SK-N-SH (cell line): ENCODE measurements around the gene FERD3L. TPM values are rescaled to one million over a fixed set of nuclear protein-coding genes. Genes with fewer than 3 reads are reported as not detected.

Experiments used
- CTCF ChIA-PET: fragments of 300-600, 350-600 bp; formaldehyde crosslinking; extraction: SDS; loops from one replicate; lab custom pipeline; 2021; lab: Yijun Ruan, JAX
- POLR2A ChIA-PET: fragments of 350-600 bp; sonication (Branson Sonifier 250); formaldehyde crosslinking; extraction: SDS; loops from one replicate; lab custom pipeline; 2020; ENCODE audit warnings: antibody characterized with exemption, inconsistent platforms; lab: Yijun Ruan, JAX
- DNase-seq: peaks from one replicate; pipeline ENCODE4 v3.0.0; 2012
- H2AFZ ChIP-seq: fragments of 200-600 bp; sonication (generic); 2 replicates; pipeline ENCODE4 v1.8.1; 2016; ENCODE audit warnings: antibody characterized with exemption, mild to moderate bottlenecking, low read depth
- H3F3A ChIP-seq: fragments of 200-600 bp; sonication (generic); replicated peaks from 2 replicates; pipeline ENCODE3; 2016; ENCODE audit warnings: antibody characterized with exemption, mild to moderate bottlenecking; ENCODE audit not compliant: insufficient read depth
- H3K27ac ChIP-seq, 2 experiments: fragments of 200-500 bp in 1 of 2; fragments of 200-600 bp in 1 of 2; sonication (Bioruptor generic) in 1 of 2; sonication (generic), shearing (Covaris generic) in 1 of 2; 2 replicates each; pipeline versions ENCODE4 v1.5.1 to v1.6.1; 2014 to 2016; ENCODE audit warnings: low read depth in 2 of 2, inconsistent platforms in 1 of 2, low read length in 1 of 2, mild to moderate bottlenecking in 1 of 2, mixed read lengths in 1 of 2
- H3K27me3 ChIP-seq: fragments of 200-600 bp; sonication (generic), shearing (Covaris generic); 2 replicates; pipeline ENCODE4 v1.6.1; 2016; ENCODE audit warnings: mixed run types; ENCODE audit not compliant: insufficient read depth
- H3K36me3 ChIP-seq, 2 experiments: fragments of 200-500 bp in 1 of 2; fragments of 200-600 bp in 1 of 2; sonication (Bioruptor generic) in 1 of 2; sonication (generic) in 1 of 2; replicated peaks in 1 of 2; 2 replicates each; pipeline versions ENCODE3 to v1.5.1; 2014 to 2016; ENCODE audit warnings: low read length in 1 of 2, mild to moderate bottlenecking in 1 of 2; ENCODE audit not compliant: insufficient read depth in 2 of 2, control insufficient read depth in 1 of 2
- H3K4me1 ChIP-seq, 2 experiments: fragments of 200-500 bp in 1 of 2; fragments of 200-600 bp in 1 of 2; sonication (Bioruptor generic) in 1 of 2; sonication (generic), shearing (Covaris generic) in 1 of 2; 2 replicates each; pipeline versions ENCODE4 v1.5.1 to v1.6.1; 2014 to 2016; ENCODE audit warnings: low read depth in 1 of 2, low read length in 1 of 2, mixed run types in 1 of 2; ENCODE audit not compliant: insufficient read depth in 2 of 2, control insufficient read depth in 1 of 2
- H3K4me2 ChIP-seq: fragments of 200-600 bp; sonication (generic), shearing (Covaris generic); 2 replicates; pipeline ENCODE4 v1.6.1; 2017; ENCODE audit warnings: mixed run types
- H3K4me3 ChIP-seq, 2 experiments: fragments of 200-500 bp in 1 of 2; fragments of 200-600 bp in 1 of 2; sonication (Bioruptor generic) in 1 of 2; sonication (generic), shearing (Covaris generic) in 1 of 2; 2 replicates each; pipeline versions ENCODE4 v1.5.1 to v1.8.1; 2014 to 2016; ENCODE audit warnings: low read depth in 2 of 2, inconsistent platforms in 1 of 2, low read length in 1 of 2, mild to moderate bottlenecking in 1 of 2, mixed read lengths in 1 of 2, moderate library complexity in 1 of 2
- H3K79me2 ChIP-seq: fragments of 200-600 bp; sonication (generic); 2 replicates; pipeline ENCODE4 v1.8.1; 2017; ENCODE audit warnings: mild to moderate bottlenecking; ENCODE audit not compliant: insufficient read depth
- H3K9ac ChIP-seq: fragments of 200-600 bp; sonication (generic); 2 replicates; pipeline ENCODE4 v1.6.1; 2017; ENCODE audit warnings: mixed run types
- H3K9me2 ChIP-seq: fragments of 200-600 bp; sonication (generic); 2 replicates; pipeline ENCODE4 v1.6.1; 2017; ENCODE audit warnings: mixed run types
- H3K9me3 ChIP-seq: fragments of 200-600 bp; sonication (generic); 2 replicates; pipeline ENCODE4 v1.6.1; 2017; ENCODE audit warnings: mixed run types, mild to moderate bottlenecking, moderate library complexity
- H4K20me1 ChIP-seq: fragments of 200-600 bp; sonication (generic); 2 replicates; pipeline ENCODE4 v1.6.1; 2017; ENCODE audit warnings: mild to moderate bottlenecking, mixed run types; ENCODE audit not compliant: insufficient read depth
- CHD2 ChIP-seq: fragments of 150-350 bp; IDR thresholded peaks from 2 replicates; pipeline ENCODE4 v1.6.1; 2018; ENCODE audit warnings: low read length; ENCODE audit not compliant: partially characterized antibody
- ELF1 ChIP-seq: IDR thresholded peaks from 2 replicates; pipeline ENCODE4 v1.4.0; 2012
- EP300 ChIP-seq, 2 experiments: IDR thresholded peaks; 2 replicates each; pipeline versions ENCODE4 v1.4.0 to v1.6.1; 2012; ENCODE audit warnings: borderline replicate concordance in 1 of 2, low read depth in 1 of 2, low read length in 1 of 2
- EZH2phosphoT487 ChIP-seq: fragments of 200-600 bp; sonication (generic); IDR thresholded peaks from 2 replicates; pipeline ENCODE4 v1.6.1; 2017; ENCODE audit warnings: low read depth, mixed run types, mild to moderate bottlenecking, antibody characterized with exemption, moderate library complexity, borderline replicate concordance
- FOSL2 ChIP-seq: IDR thresholded peaks from 2 replicates; pipeline ENCODE4 v1.4.0; 2012; ENCODE audit warnings: low read depth, mild to moderate bottlenecking, moderate library complexity, borderline replicate concordance
- FOXJ3 ChIP-seq: sonication (generic); formaldehyde crosslinking; IDR thresholded peaks from 2 replicates; pipeline ENCODE4 v1.5.1; 2020; ENCODE audit warnings: mild to moderate bottlenecking, missing genetic modification reagents
- FOXM1 ChIP-seq: IDR thresholded peaks from 2 replicates; pipeline ENCODE4 v1.4.0; 2012; ENCODE audit warnings: low read depth, mild to moderate bottlenecking
- GATA2 ChIP-seq: sonication (generic); formaldehyde crosslinking; IDR thresholded peaks from 2 replicates; pipeline ENCODE4 v1.5.0; 2020; ENCODE audit warnings: mild to moderate bottlenecking, missing genetic modification reagents
- IRF3 ChIP-seq: fragments of 150-350 bp; IDR thresholded peaks from 2 replicates; pipeline ENCODE4 v1.6.1; 2016; ENCODE audit warnings: mild to moderate bottlenecking, low read depth, low read length
- MAX ChIP-seq: IDR thresholded peaks from 2 replicates; pipeline ENCODE4 v1.4.0; 2012; ENCODE audit warnings: low read depth
- MEF2A ChIP-seq: IDR thresholded peaks from 2 replicates; pipeline ENCODE4 v1.4.0; 2012; ENCODE audit warnings: low read depth, borderline replicate concordance
- MXI1 ChIP-seq: IDR thresholded peaks from 2 replicates; pipeline ENCODE4 v1.6.1; 2012; ENCODE audit warnings: mild to moderate bottlenecking, low read depth, low read length, improper control_type of control experiment
- NFIC ChIP-seq: IDR thresholded peaks from 2 replicates; pipeline ENCODE4 v1.4.0; 2012; ENCODE audit warnings: borderline replicate concordance
- NRF1 ChIP-seq: IDR thresholded peaks from 2 replicates; pipeline ENCODE4 v1.6.1; 2012; ENCODE audit warnings: low read depth, mild to moderate bottlenecking, low read length
- PBX3 ChIP-seq: IDR thresholded peaks from 2 replicates; pipeline ENCODE4; 2012
- POLR2AphosphoS5 ChIP-seq: IDR thresholded peaks from 2 replicates; pipeline ENCODE4 v1.6.1; 2012; ENCODE audit warnings: low read depth, low read length
- REST ChIP-seq: IDR thresholded peaks from 2 replicates; pipeline ENCODE4 v1.6.1; 2012; ENCODE audit warnings: mild to moderate bottlenecking, low read depth, low read length, moderate library complexity
- RFX5 ChIP-seq: IDR thresholded peaks from 2 replicates; pipeline ENCODE4 v1.6.1; 2012; ENCODE audit warnings: mild to moderate bottlenecking, improper control_type of control experiment, low read length
- RXRA ChIP-seq: IDR thresholded peaks from 2 replicates; pipeline ENCODE4 v1.4.0; 2012; ENCODE audit warnings: low read depth, mild to moderate bottlenecking, borderline replicate concordance
- SIN3A ChIP-seq: IDR thresholded peaks from 2 replicates; pipeline ENCODE4 v1.6.1; 2012; ENCODE audit warnings: low read depth, mild to moderate bottlenecking, low read length, moderate library complexity, borderline replicate concordance
- TAF1 ChIP-seq: IDR thresholded peaks from 2 replicates; pipeline ENCODE4 v1.6.1; 2012; ENCODE audit warnings: low read depth, mild to moderate bottlenecking, low read length, moderate library complexity, borderline replicate concordance
- TCF12 ChIP-seq: IDR thresholded peaks from 2 replicates; pipeline ENCODE4 v1.4.0; 2012
- ZBTB33 ChIP-seq: IDR thresholded peaks from 2 replicates; pipeline ENCODE4 v1.4.0; 2012; ENCODE audit warnings: low read depth, borderline replicate concordance
- WGBS: methylation state at CpG from one replicate; pipeline ENCODE4 v1.1.6; 2017; ENCODE audit warnings: low lambda C conversion rate; 5-methylcytosine and 5-hydroxymethylcytosine counted together
- polyA plus RNA-seq, 3 experiments: library from polyadenylated mRNA; depleted of rRNA; stranded (reverse); fragments of >200 nt; gene quantifications; 2 replicates each; pipeline ENCODE4 v1.2.3, GENCODE V29; 2012

Gene FERD3L
- polyA plus RNA-seq, 1 of the 3 experiments (the other 2 are of a cell fraction): not detected

GRCh38 chr7:19107356-19108146 lies 37.7 kb downstream of the FERD3L start:
- Histone ChIP-seq H3K9ac (peak overlapping the region; percentile 95), H3K4me2 (peak overlapping the region; percentile 88), H3K9me2 (no peaks in the 10 kb centered on the region), H3K27me3 (no peaks in the 10 kb centered on the region), H3K4me3 (peak overlapping the region; percentile 92 to 100), H3K79me2 (peaks cover 100% of the 10 kb centered on the region), H2AFZ (peak overlapping the region; percentile 54; the same call in 1 of the 2 replicates), H3K27ac (peak overlapping the region; percentile 96 to 100), H3F3A (peaks cover 36% of the 10 kb centered on the region), H3K9me3 (no peaks in the 10 kb centered on the region), H3K36me3 (peaks cover 11 to 55% of the 10 kb centered on the region in 2 experiments), H4K20me1 (no peaks in the 10 kb centered on the region), H3K4me1 (peaks cover 21 to 79% of the 10 kb centered on the region in 2 experiments; a peak in 3 of 4 replicates)
- DNase-seq: peak; percentile 77
- WGBS: 7% methylated on average over 48 of the region's 48 CpGs
- POLR2A ChIA-PET: interaction anchor here (0.7 to 7.2 kb wide), 20 partner anchors 8 to 755 kb away, joined by 3 to 151 read pairs (median 9); partner anchors contain the start of genes HDAC9 and TWIST1
- CTCF ChIA-PET: interaction anchor here (0.6 to 7.5 kb wide), 12 partner anchors 10 to 755 kb away, joined by 3 to 92 read pairs (median 4); partner anchors contain the start of gene TWIST1
- peak; percentile 51 for TF ChIP-seq PBX3
- peak; percentile 36; the same call in 1 of the 2 replicates for TF ChIP-seq NFIC
- TF ChIP-seq EZH2phosphoT487: no peak
- TF ChIP-seq ZBTB33: no peak
- TF ChIP-seq TCF12: peak; percentile 19; the same call in 1 of the 2 replicates
- TF ChIP-seq TAF1: peak; percentile 52; the same call in 1 of the 2 replicates
- no peak; the same call in 1 of the 2 replicates for TF ChIP-seq REST
- peak; percentile 78 for TF ChIP-seq MAX
- no peak for TF ChIP-seq MEF2A
- peak; percentile 69; the same call in 1 of the 2 replicates for TF ChIP-seq FOXJ3 (CRISPR knock-in tag)
- peak; percentile 28; the same call in 1 of the 2 replicates for TF ChIP-seq SIN3A
- TF ChIP-seq POLR2AphosphoS5: peak; percentile 55
- no peak for TF ChIP-seq FOSL2
- TF ChIP-seq ELF1: no peak; the same call in 1 of the 2 replicates
- no peak; the same call in 1 of the 2 replicates for TF ChIP-seq FOXM1
- TF ChIP-seq RFX5: no peak
- no peak for TF ChIP-seq NRF1
- no peak for TF ChIP-seq CHD2
- TF ChIP-seq RXRA: 0 out of 2 replicates have a peak, but pooled peaks have one; percentile 20
- peak; percentile 73; the same call in 1 of the 2 replicates for TF ChIP-seq MXI1
- peak in 1 of 2 experiments; percentile 97; a peak in 3 of 4 replicates for TF ChIP-seq EP300 (IDR thresholded peaks at IDR 0.05; ENCODE audit: borderline replicate concordance in 1 of 2, low read depth in 1 of 2, low read length in 1 of 2)
- no peak for TF ChIP-seq IRF3
- peak; percentile 89 for TF ChIP-seq GATA2 (CRISPR knock-in tag)
